ENCODE results near the gene INTS1. TPM values are rescaled to one million over a fixed set of nuclear protein-coding genes. Genes with fewer than 3 reads are reported as not detected.

The INTS1 gene
- 65.2 and 72.0 TPM in 2 replicates for total RNA-seq

GRCh38 chr7:1503816-1504775 is at the start of gene INTS1:
INTS1 (minus strand) TSS chr7:1504389; CDS start chr7:1503960, 429 bp downstream.

GRCh38 chr7:1458683-1459511 is 45.3 kb downstream of the INTS1 start, which contains the start of gene MICALL2:
MICALL2 (minus strand) TSS chr7:1459470; CDS start chr7:1459326, 144 bp downstream.

Other genes with a start within 250 kb of the INTS1 start
- 20.2 and 24.1 TPM in 2 replicates for gene MICALL2, start 44.9 kb downstream of the INTS1 start, total RNA-seq
- 29.1 and 30.0 TPM in 2 replicates for gene MAFK, start 26.3 kb upstream of the INTS1 start, total RNA-seq
- 0.07 and 0.25 TPM in 2 replicates for gene TMEM184A, start 51.8 kb upstream of the INTS1 start, total RNA-seq
- 38.4 and 40.7 TPM in 2 replicates for gene PSMG3, start 65.6 kb upstream of the INTS1 start, total RNA-seq
- 0.84 and 1.1 TPM in 2 replicates for gene ELFN1, start 165.9 kb upstream of the INTS1 start, total RNA-seq

Measured in mammary microvascular endothelial cell (primary cell).